ENCODE data around the gene FGD2.

GRCh38 chr6:37020812-37021211, 15.4 kb downstream of the FGD2 start:
- TF ChIP-seq TAF1 (IDR thresholded peaks at IDR 0.05; ENCODE audit: borderline replicate concordance, low read depth, low read length) (no peak), POLR2AphosphoS5 (IDR thresholded peaks at IDR 0.05; ENCODE audit: low read depth, low read length) (no peak)
